GM12874 (cell line): Measurements from ENCODE around the gene LBP.

Experiments
- TF ChIP-seq, protein P1 (sequence below): IDR thresholded peaks from 2 replicates; pipeline ENCODE4 v1.5.1; 2011; ENCODE audit warnings: low read depth, mild to moderate bottlenecking, control low read depth, low read length, moderate library complexity; ENCODE audit not compliant: insufficient read depth

Gene LBP

DNA sequence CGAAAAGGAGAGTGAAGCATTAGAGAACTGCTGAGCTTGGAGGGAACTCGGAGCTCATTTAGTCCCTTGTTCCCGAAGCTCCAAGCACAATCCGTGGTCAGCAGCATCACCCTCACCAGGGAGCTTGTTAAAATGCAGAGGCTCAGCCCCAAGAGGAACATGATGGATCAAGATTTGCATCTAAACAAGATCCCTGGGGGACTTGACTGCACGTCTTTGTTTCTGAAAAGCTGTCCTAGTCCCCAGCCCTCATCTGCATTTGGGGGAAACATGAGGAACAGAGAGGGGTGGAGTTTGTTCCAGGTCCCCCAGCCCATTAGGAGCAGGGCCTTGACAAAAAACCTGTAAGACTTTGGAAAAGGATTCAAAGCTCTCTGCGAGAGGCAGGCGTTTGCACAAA lies 4.1 kb upstream of the LBP start:
- TF ChIP-seq, protein P1, sequence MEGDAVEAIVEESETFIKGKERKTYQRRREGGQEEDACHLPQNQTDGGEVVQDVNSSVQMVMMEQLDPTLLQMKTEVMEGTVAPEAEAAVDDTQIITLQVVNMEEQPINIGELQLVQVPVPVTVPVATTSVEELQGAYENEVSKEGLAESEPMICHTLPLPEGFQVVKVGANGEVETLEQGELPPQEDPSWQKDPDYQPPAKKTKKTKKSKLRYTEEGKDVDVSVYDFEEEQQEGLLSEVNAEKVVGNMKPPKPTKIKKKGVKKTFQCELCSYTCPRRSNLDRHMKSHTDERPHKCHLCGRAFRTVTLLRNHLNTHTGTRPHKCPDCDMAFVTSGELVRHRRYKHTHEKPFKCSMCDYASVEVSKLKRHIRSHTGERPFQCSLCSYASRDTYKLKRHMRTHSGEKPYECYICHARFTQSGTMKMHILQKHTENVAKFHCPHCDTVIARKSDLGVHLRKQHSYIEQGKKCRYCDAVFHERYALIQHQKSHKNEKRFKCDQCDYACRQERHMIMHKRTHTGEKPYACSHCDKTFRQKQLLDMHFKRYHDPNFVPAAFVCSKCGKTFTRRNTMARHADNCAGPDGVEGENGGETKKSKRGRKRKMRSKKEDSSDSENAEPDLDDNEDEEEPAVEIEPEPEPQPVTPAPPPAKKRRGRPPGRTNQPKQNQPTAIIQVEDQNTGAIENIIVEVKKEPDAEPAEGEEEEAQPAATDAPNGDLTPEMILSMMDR = no peak

DNA sequence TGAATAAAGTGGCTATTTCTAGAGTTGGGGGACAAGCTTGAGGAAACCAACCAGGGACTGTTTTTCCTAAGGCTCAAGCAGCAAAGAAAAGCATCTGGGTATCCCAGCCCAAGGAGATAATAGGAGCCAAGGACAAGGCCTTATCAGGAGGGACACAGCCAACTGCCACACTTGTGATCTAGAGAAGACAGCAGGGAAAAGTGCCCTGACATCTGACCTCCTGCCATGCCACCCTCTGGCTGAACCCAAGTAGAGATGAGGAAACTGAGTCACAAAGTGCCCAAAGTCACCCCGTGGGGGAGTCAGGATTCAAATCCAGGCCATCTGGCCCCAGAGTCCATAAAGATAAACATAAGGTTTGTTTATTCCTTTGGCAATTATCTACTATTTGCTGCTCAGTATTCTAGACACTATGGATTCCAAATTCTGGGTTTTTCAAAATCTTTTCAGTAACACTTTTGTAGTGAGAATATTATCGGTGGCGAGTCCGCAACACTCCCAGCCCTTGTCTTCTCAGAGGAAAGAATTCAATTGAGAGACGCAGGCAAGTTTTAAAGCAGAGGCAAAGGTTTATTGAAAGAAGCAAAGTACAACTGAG lies 3.5 kb upstream of the LBP start:
- TF ChIP-seq, protein P1 = no peak

GRCh38 chr20:38343311-38344106 lies 2.8 kb upstream of the LBP start:
- TF ChIP-seq, protein P1 = no peak

GRCh38 chr20:38344107-38344701 lies 2.1 kb upstream of the LBP start:
- TF ChIP-seq, protein P1 = no peak

DNA sequence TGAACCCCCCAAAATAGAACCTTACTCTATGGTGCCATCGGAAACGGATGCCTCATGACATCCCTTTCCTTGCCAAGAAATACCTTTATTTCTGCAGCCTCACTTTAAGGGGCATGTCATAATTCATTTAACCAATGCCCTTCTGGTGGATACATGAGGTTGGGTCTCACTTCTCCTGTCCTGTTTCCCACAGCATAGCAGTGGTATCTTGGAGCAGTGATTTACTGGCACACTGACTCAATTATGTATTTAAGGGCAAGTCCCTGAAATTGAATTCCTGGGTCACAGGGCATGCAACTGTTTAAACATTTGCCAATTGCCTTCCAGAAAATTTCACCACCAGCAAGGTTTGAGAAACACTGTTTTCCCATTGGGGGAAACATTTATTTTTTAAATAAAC lies 639 bp upstream of the LBP start:
- TF ChIP-seq, protein P1 = no peak

GRCh38 chr20:38346741-38347140 lies 459 bp downstream of the LBP start:
- TF ChIP-seq, protein P1 = no peak

- TF ChIP-seq, protein P1 = no peak
Measured at GRCh38 chr20:38349856-38350255, 3.6 kb downstream of the LBP start.
